Measurements from ENCODE around the gene EEF1G.

EEF1G gene

DNA sequence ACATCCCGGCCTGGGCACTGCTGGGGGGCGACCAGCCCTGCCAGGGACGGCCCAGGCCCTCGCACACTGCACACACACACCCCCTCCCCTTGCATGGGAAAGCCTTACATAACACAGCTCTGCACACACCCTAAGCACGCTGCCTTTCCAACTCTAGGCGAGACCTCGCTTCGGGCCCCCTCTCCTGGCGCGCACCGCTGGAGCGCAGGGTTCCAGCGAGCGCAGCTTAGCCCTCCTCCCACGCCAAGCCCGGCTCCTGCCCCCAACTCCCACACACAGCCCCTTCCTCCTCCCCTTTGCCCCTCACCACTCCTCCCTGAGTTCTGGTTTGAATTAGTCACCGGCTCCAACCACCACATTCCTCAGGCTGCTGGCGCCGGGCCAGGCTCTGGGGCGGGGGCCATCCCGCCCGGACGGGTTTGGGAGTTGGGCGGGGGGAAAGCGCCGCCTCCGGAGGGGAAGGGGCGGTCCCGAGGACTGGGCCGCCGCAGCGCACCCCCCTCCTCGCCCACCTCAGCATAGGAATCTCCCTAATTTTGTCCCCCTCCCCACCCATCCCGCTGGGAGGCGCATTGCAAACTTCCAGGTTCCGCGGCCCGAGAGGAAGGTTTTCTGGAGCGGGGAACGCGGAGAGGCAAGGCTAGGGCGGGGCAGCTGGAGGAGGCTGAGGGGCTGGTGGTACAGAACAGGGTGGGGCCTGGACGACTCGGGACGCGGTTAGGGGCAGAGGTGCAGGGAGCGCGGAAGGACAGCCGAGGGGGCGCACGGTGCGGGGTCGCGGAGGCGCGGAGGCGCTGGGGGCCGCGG is 28.1 kb downstream of the EEF1G start (continued):
- TF ChIP-seq, protein P1, sequence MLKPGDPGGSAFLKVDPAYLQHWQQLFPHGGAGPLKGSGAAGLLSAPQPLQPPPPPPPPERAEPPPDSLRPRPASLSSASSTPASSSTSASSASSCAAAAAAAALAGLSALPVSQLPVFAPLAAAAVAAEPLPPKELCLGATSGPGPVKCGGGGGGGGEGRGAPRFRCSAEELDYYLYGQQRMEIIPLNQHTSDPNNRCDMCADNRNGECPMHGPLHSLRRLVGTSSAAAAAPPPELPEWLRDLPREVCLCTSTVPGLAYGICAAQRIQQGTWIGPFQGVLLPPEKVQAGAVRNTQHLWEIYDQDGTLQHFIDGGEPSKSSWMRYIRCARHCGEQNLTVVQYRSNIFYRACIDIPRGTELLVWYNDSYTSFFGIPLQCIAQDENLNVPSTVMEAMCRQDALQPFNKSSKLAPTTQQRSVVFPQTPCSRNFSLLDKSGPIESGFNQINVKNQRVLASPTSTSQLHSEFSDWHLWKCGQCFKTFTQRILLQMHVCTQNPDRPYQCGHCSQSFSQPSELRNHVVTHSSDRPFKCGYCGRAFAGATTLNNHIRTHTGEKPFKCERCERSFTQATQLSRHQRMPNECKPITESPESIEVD (tag by site-specific recombination; IDR thresholded peaks at IDR 0.05), result no peak
- TF ChIP-seq ZNF324 (tag by site-specific recombination; IDR thresholded peaks at IDR 0.05), result peak; percentile 73
- no peak for TF ChIP-seq ZNF558 (tag by site-specific recombination; IDR thresholded peaks at IDR 0.05)
- TF ChIP-seq, protein P2, sequence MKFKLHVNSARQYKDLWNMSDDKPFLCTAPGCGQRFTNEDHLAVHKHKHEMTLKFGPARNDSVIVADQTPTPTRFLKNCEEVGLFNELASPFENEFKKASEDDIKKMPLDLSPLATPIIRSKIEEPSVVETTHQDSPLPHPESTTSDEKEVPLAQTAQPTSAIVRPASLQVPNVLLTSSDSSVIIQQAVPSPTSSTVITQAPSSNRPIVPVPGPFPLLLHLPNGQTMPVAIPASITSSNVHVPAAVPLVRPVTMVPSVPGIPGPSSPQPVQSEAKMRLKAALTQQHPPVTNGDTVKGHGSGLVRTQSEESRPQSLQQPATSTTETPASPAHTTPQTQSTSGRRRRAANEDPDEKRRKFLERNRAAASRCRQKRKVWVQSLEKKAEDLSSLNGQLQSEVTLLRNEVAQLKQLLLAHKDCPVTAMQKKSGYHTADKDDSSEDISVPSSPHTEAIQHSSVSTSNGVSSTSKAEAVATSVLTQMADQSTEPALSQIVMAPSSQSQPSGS (tag by site-specific recombination; IDR thresholded peaks at IDR 0.05; ENCODE audit: low read depth), result no peak
- TF ChIP-seq ZSCAN16 (tag by site-specific recombination; IDR thresholded peaks at IDR 0.05), result no peak; the same call in 1 of the 2 replicates
- no peak for TF ChIP-seq ZNF529 (tag by site-specific recombination; IDR thresholded peaks at IDR 0.05; ENCODE audit: insufficient replicate concordance)
- TF ChIP-seq, protein P3, sequence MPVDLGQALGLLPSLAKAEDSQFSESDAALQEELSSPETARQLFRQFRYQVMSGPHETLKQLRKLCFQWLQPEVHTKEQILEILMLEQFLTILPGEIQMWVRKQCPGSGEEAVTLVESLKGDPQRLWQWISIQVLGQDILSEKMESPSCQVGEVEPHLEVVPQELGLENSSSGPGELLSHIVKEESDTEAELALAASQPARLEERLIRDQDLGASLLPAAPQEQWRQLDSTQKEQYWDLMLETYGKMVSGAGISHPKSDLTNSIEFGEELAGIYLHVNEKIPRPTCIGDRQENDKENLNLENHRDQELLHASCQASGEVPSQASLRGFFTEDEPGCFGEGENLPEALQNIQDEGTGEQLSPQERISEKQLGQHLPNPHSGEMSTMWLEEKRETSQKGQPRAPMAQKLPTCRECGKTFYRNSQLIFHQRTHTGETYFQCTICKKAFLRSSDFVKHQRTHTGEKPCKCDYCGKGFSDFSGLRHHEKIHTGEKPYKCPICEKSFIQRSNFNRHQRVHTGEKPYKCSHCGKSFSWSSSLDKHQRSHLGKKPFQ (tag by site-specific recombination; IDR thresholded peaks at IDR 0.05), result no peak
- TF ChIP-seq, protein P4, sequence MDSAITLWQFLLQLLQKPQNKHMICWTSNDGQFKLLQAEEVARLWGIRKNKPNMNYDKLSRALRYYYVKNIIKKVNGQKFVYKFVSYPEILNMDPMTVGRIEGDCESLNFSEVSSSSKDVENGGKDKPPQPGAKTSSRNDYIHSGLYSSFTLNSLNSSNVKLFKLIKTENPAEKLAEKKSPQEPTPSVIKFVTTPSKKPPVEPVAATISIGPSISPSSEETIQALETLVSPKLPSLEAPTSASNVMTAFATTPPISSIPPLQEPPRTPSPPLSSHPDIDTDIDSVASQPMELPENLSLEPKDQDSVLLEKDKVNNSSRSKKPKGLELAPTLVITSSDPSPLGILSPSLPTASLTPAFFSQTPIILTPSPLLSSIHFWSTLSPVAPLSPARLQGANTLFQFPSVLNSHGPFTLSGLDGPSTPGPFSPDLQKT (IDR thresholded peaks at IDR 0.05; ENCODE audit: borderline replicate concordance, low read depth, low read length), result no peak
- TF ChIP-seq ZFHX2 (tag by site-specific recombination; conservative IDR thresholded peaks at IDR 0.05), result peak; percentile 99
- no peak for TF ChIP-seq ZNF776 (tag by site-specific recombination; IDR thresholded peaks at IDR 0.05; ENCODE audit: borderline replicate concordance)
- no peak for TF ChIP-seq ZNF777 (tag by site-specific recombination; IDR thresholded peaks at IDR 0.05; ENCODE audit: borderline replicate concordance)
- TF ChIP-seq, protein P5, sequence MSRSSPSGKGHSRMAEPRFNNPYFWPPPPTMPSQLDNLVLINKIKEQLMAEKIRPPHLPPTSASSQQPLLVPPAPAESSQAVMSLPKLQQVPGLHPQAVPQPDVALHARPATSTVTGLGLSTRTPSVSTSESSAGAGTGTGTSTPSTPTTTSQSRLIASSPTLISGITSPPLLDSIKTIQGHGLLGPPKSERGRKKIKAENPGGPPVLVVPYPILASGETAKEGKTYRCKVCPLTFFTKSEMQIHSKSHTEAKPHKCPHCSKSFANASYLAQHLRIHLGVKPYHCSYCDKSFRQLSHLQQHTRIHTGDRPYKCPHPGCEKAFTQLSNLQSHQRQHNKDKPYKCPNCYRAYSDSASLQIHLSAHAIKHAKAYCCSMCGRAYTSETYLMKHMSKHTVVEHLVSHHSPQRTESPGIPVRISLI (tag by site-specific recombination; IDR thresholded peaks at IDR 0.05), result no peak
- TF ChIP-seq GLI2 (tag by site-specific recombination; IDR thresholded peaks at IDR 0.05; ENCODE audit: borderline replicate concordance, low read depth), result no peak
- peak; percentile 92 for TF ChIP-seq KLF10 (tag by site-specific recombination; IDR thresholded peaks at IDR 0.05)
- peak; percentile 74 for TF ChIP-seq SP2 (tag by site-specific recombination; IDR thresholded peaks at IDR 0.05)
- TF ChIP-seq ZNF2 (tag by site-specific recombination; IDR thresholded peaks at IDR 0.05), result no peak
- no peak for TF ChIP-seq ZNF473 (tag by site-specific recombination; IDR thresholded peaks at IDR 0.05)
- TF ChIP-seq ZNF335 (tag by site-specific recombination; conservative IDR thresholded peaks at IDR 0.05), result 0 out of 2 replicates have a peak, but pooled peaks have one; percentile 12
- TF ChIP-seq ZBTB48 (tag by site-specific recombination; IDR thresholded peaks at IDR 0.05), result peak; percentile 82
- TF ChIP-seq, protein P6, sequence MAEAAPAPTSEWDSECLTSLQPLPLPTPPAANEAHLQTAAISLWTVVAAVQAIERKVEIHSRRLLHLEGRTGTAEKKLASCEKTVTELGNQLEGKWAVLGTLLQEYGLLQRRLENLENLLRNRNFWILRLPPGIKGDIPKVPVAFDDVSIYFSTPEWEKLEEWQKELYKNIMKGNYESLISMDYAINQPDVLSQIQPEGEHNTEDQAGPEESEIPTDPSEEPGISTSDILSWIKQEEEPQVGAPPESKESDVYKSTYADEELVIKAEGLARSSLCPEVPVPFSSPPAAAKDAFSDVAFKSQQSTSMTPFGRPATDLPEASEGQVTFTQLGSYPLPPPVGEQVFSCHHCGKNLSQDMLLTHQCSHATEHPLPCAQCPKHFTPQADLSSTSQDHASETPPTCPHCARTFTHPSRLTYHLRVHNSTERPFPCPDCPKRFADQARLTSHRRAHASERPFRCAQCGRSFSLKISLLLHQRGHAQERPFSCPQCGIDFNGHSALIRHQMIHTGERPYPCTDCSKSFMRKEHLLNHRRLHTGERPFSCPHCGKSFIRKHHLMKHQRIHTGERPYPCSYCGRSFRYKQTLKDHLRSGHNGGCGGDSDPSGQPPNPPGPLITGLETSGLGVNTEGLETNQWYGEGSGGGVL (tag by site-specific recombination; IDR thresholded peaks at IDR 0.05), result peak; percentile 99
- TF ChIP-seq ZNF549 (tag by site-specific recombination; IDR thresholded peaks at IDR 0.05), result no peak
- TF ChIP-seq ZNF138 (tag by site-specific recombination; IDR thresholded peaks at IDR 0.05; ENCODE audit: borderline replicate concordance), result no peak
- no peak for TF ChIP-seq REPIN1 (tag by site-specific recombination; IDR thresholded peaks at IDR 0.05; ENCODE audit: low read depth)
- TF ChIP-seq ZNF501 (tag by site-specific recombination; IDR thresholded peaks at IDR 0.05), result no peak
- TF ChIP-seq ZNF19 (tag by site-specific recombination; IDR thresholded peaks at IDR 0.05; ENCODE audit: low read depth), result no peak
- TF ChIP-seq, protein P7, sequence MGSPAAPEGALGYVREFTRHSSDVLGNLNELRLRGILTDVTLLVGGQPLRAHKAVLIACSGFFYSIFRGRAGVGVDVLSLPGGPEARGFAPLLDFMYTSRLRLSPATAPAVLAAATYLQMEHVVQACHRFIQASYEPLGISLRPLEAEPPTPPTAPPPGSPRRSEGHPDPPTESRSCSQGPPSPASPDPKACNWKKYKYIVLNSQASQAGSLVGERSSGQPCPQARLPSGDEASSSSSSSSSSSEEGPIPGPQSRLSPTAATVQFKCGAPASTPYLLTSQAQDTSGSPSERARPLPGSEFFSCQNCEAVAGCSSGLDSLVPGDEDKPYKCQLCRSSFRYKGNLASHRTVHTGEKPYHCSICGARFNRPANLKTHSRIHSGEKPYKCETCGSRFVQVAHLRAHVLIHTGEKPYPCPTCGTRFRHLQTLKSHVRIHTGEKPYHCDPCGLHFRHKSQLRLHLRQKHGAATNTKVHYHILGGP (tag by site-specific recombination; IDR thresholded peaks at IDR 0.05), result no peak
- TF ChIP-seq OVOL3 (tag by site-specific recombination; IDR thresholded peaks at IDR 0.05), result no peak
- TF ChIP-seq SALL2 (tag by site-specific recombination; IDR thresholded peaks at IDR 0.05; ENCODE audit: borderline replicate concordance), result no peak
